Measurements from ENCODE around the gene WDR86.

Gene WDR86

GRCh38 chr7:151409667-151410404 is at the start of gene WDR86:
Gene WDR86 (minus strand): TSS chr7:151410038. CDS start chr7:151409589, 449 bp downstream.
- DNase-seq = no peak

- no peak for DNase-seq
Observed at GRCh38 chr7:151457534-151457933, 47.7 kb upstream of the WDR86 start.

- no peak for DNase-seq
Observed at GRCh38 chr7:151456782-151457181, 46.9 kb upstream of the WDR86 start.

- no peak for DNase-seq
Observed at GRCh38 chr7:151456276-151456675, 46.4 kb upstream of the WDR86 start.

- DNase-seq = no peak
Observed at GRCh38 chr7:151455690-151456089, 45.9 kb upstream of the WDR86 start.

- no peak for DNase-seq
Observed at GRCh38 chr7:151454932-151455530, 45.2 kb upstream of the WDR86 start.

GRCh38 chr7:151454305-151454704 is 44.5 kb upstream of the WDR86 start:
- no peak for DNase-seq

- no peak for DNase-seq
Observed at GRCh38 chr7:151453326-151453791, 43.5 kb upstream of the WDR86 start.

GRCh38 chr7:151452680-151453325 is 43.0 kb upstream of the WDR86 start:
- DNase-seq = no peak

GRCh38 chr7:151451626-151452571 is 42.1 kb upstream of the WDR86 start:
- DNase-seq = no peak

- no peak for DNase-seq
Observed at GRCh38 chr7:151451156-151451555, 41.3 kb upstream of the WDR86 start.

GRCh38 chr7:151449990-151450389 is 40.2 kb upstream of the WDR86 start:
- no peak for DNase-seq

GRCh38 chr7:151448261-151449252 is 38.7 kb upstream of the WDR86 start:
- DNase-seq = peak; percentile 21 to 74

GRCh38 chr7:151447901-151448260 is 38.0 kb upstream of the WDR86 start:
- no peak for DNase-seq

GRCh38 chr7:151447312-151447711 is 37.5 kb upstream of the WDR86 start:
- DNase-seq = no peak

- no peak for DNase-seq
Observed at GRCh38 chr7:151446412-151446811, 36.6 kb upstream of the WDR86 start.

GRCh38 chr7:151444632-151445031 is 34.8 kb upstream of the WDR86 start:
- DNase-seq = no peak

- no peak for DNase-seq
Observed at GRCh38 chr7:151442776-151443496, 33.1 kb upstream of the WDR86 start.

GRCh38 chr7:151440799-151441445 is 31.1 kb upstream of the WDR86 start:
- no peak for DNase-seq

Data from NCI-H446 (cell line).